Mammary epithelial cell (primary cell): ENCODE data around the gene GDPD5.

ENCODE experiments used
- CTCF ChIP-seq, 2 donors: IDR thresholded peaks in 1 of 2; conservative IDR thresholded peaks in 1 of 2; 2 replicates each; pipeline ENCODE4 v1.5.1; 2011 to 2012; ENCODE audit warnings: inconsistent platforms in 2 of 2, low read length in 2 of 2, mild to moderate bottlenecking in 2 of 2, control low read depth in 1 of 2, low read depth in 1 of 2; ENCODE audit not compliant: insufficient read depth in 1 of 2; ENCODE audit errors: extremely low read depth in 1 of 2
- EZH2 ChIP-seq: IDR thresholded peaks from 2 replicates; pipeline ENCODE4 v1.6.1; 2012; ENCODE audit warnings: low read length, inconsistent platforms, borderline replicate concordance

DNA sequence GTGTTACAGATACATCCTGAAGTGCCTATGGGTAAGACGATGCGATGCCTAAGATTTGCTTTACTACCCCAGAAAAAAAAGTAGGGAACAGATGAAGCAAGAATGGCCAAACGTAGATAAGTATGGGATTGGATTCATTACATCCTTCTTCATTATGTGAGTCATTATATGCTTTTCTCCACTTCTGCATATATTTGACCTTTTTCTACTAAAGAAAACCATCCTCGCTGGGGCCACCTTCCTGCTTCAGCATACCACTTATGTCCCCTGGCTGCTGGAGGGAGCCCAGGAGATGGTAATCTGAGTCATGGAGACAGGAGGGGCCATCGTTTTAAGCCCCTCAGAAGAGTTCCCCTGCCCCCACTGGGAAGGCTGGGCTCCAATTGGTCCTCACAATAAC lies 78.3 kb downstream of the GDPD5 start:
- no peak for TF ChIP-seq CTCF (conservative IDR thresholded peaks at IDR 0.05 in 1 of 2, IDR thresholded peaks at IDR 0.05 in 1 of 2; ENCODE audit: extremely low read depth in 1 of 2, insufficient read depth in 1 of 2, low read depth in 1 of 2, low read length in 2 of 2)
- no peak for TF ChIP-seq EZH2
